ENCODE data around the gene ABCA6.

The ABCA6 gene

GRCh38 chr17:69187294-69187693 lies 45.6 kb upstream of the ABCA6 start:
- Histone ChIP-seq H3K4me1 (ENCODE audit: insufficient read depth, low read length, severe bottlenecking) (no peaks in the 10 kb centered on the region), H3K9ac (ENCODE audit: low read length) (no peak overlapping the region), H3F3A (ENCODE audit: insufficient read depth, low read length) (no peaks in the 10 kb centered on the region), H2AFZ (ENCODE audit: low read length) (no peak overlapping the region), H3K79me2 (ENCODE audit: insufficient read depth, low read length) (no peaks in the 10 kb centered on the region), H3K36me3 (ENCODE audit: insufficient read depth, low read length) (no peaks in the 10 kb centered on the region), H3K9me3 (ENCODE audit: low read length) (no peaks in the 10 kb centered on the region), H3K9me2 (ENCODE audit: low read depth, low read length) (no peaks in the 10 kb centered on the region), H3K27me3 (ENCODE audit: insufficient read depth, low read length) (no peaks in the 10 kb centered on the region), H3K27ac (ENCODE audit: low read depth, low read length, poor library complexity, severe bottlenecking) (no peak overlapping the region), H4K20me1 (ENCODE audit: insufficient read depth, low read length) (no peaks in the 10 kb centered on the region), H3K4me2 (ENCODE audit: low read length) (no peak overlapping the region), H3K4me3 (ENCODE audit: low read depth, low read length, poor library complexity, severe bottlenecking) (no peak overlapping the region)
- TF ChIP-seq CTCF (IDR thresholded peaks at IDR 0.05; ENCODE audit: low read length) (no peak), EZH2 (IDR thresholded peaks at IDR 0.05; ENCODE audit: borderline replicate concordance, low read length) (no peak)

GRCh38 chr17:69179227-69179952 lies 37.7 kb upstream of the ABCA6 start:
- Histone ChIP-seq H3K9me3 (ENCODE audit: low read length) (no peaks in the 10 kb centered on the region), H2AFZ (ENCODE audit: low read length) (no peak overlapping the region), H4K20me1 (ENCODE audit: insufficient read depth, low read length) (no peaks in the 10 kb centered on the region), H3K79me2 (ENCODE audit: insufficient read depth, low read length) (no peaks in the 10 kb centered on the region), H3K4me1 (ENCODE audit: insufficient read depth, low read length, severe bottlenecking) (no peaks in the 10 kb centered on the region), H3K9ac (ENCODE audit: low read length) (no peak overlapping the region), H3K4me2 (ENCODE audit: low read length) (no peak overlapping the region), H3K36me3 (ENCODE audit: insufficient read depth, low read length) (no peaks in the 10 kb centered on the region), H3K27ac (ENCODE audit: low read depth, low read length, poor library complexity, severe bottlenecking) (no peak overlapping the region), H3K4me3 (ENCODE audit: low read depth, low read length, poor library complexity, severe bottlenecking) (no peak overlapping the region), H3K9me2 (ENCODE audit: low read depth, low read length) (no peaks in the 10 kb centered on the region), H3F3A (ENCODE audit: insufficient read depth, low read length) (no peaks in the 10 kb centered on the region), H3K27me3 (ENCODE audit: insufficient read depth, low read length) (no peaks in the 10 kb centered on the region)
- TF ChIP-seq EZH2 (IDR thresholded peaks at IDR 0.05; ENCODE audit: borderline replicate concordance, low read length) (no peak), CTCF (IDR thresholded peaks at IDR 0.05; ENCODE audit: low read length) (no peak)

- Histone ChIP-seq H3K27ac (ENCODE audit: low read depth, low read length, poor library complexity, severe bottlenecking) (no peak overlapping the region), H3F3A (ENCODE audit: insufficient read depth, low read length) (no peaks in the 10 kb centered on the region), H3K4me3 (ENCODE audit: low read depth, low read length, poor library complexity, severe bottlenecking) (no peak overlapping the region), H2AFZ (ENCODE audit: low read length) (no peak overlapping the region), H4K20me1 (ENCODE audit: insufficient read depth, low read length) (no peaks in the 10 kb centered on the region), H3K4me2 (ENCODE audit: low read length) (no peak overlapping the region), H3K9me2 (ENCODE audit: low read depth, low read length) (no peaks in the 10 kb centered on the region), H3K9me3 (ENCODE audit: low read length) (no peaks in the 10 kb centered on the region), H3K79me2 (ENCODE audit: insufficient read depth, low read length) (no peaks in the 10 kb centered on the region), H3K4me1 (ENCODE audit: insufficient read depth, low read length, severe bottlenecking) (no peaks in the 10 kb centered on the region), H3K27me3 (ENCODE audit: insufficient read depth, low read length) (no peaks in the 10 kb centered on the region), H3K36me3 (ENCODE audit: insufficient read depth, low read length) (no peaks in the 10 kb centered on the region), H3K9ac (ENCODE audit: low read length) (no peak overlapping the region)
- TF ChIP-seq EZH2 (IDR thresholded peaks at IDR 0.05; ENCODE audit: borderline replicate concordance, low read length) (no peak), CTCF (IDR thresholded peaks at IDR 0.05; ENCODE audit: low read length) (no peak)
Observed at GRCh38 chr17:69176457-69176795, 34.7 kb upstream of the ABCA6 start.
